ENCODE data around the gene HPCAL1. TPM values are rescaled to one million over a fixed set of nuclear protein-coding genes. Genes with fewer than 3 reads are reported as not detected.

HPCAL1 gene
- total and polyA plus RNA-seq, 2 of the 4 experiments (the other 2 are of a cell fraction), result 8.2 to 33.7 TPM

GRCh38 chr2:10344105-10345066, 41.7 kb downstream of the HPCAL1 start:
- no TSS peak for BruUV-seq (replicated peaks)
- no peak overlapping the region for H3K27ac ChIP-seq (ENCODE audit: insufficient read depth, low read length)
- in situ Hi-C loops (cut with MboI; ENCODE audit: low sequenced_read_pairs) (no loop called here), dilution Hi-C loops (cut with HindIII; ENCODE audit: low sequenced_read_pairs, unreplicated experiment) (no loop called here), intact Hi-C loops (cut with micrococcal nuclease) (no loop called here)
- no peak overlapping the region for H3K18ac ChIP-seq (ENCODE audit: low read depth, low read length)
- H2AK5ac ChIP-seq (ENCODE audit: low read depth, low read length), result no peak overlapping the region
- H3K4ac ChIP-seq (ENCODE audit: low read depth, low read length), result no peak overlapping the region; the same call in 1 of the 2 replicates
- no peak overlapping the region for H2BK20ac ChIP-seq (ENCODE audit: low read depth, low read length)
- no peak overlapping the region for H3K4me3 ChIP-seq (ENCODE audit: insufficient read depth, low read depth, low read length)
- DNase-seq, result peak; percentile 49
- TF ChIP-seq CEBPB (IDR thresholded peaks at IDR 0.05; ENCODE audit: low read depth, low read length) (peak; percentile 35; the same call in 1 of the 2 replicates), MAZ (IDR thresholded peaks at IDR 0.05; ENCODE audit: borderline replicate concordance, low read depth, low read length) (0 out of 2 replicates have a peak, but pooled peaks have one; percentile 16), RAD21 (IDR thresholded peaks at IDR 0.05; ENCODE audit: low read length) (no peak)
- H4K8ac ChIP-seq (ENCODE audit: low read depth in 2 of 2, low read length in 2 of 2), result no peak overlapping the region
- no peaks in the 10 kb centered on the region for H3K27me3 ChIP-seq (ENCODE audit: control insufficient read depth, insufficient read depth, low read length)
- no peaks in the 10 kb centered on the region for H3K9me3 ChIP-seq (ENCODE audit: control insufficient read depth, insufficient read depth, low read length)
- H3K14ac ChIP-seq (replicated peaks; ENCODE audit: low read depth, low read length), result no peak overlapping the region; the same call in 1 of the 2 replicates
- H2BK15ac ChIP-seq (ENCODE audit: low read depth, low read length), result no peak overlapping the region
- peaks cover 12 to 25% of the 10 kb centered on the region in 2 experiments for H3K79me1 ChIP-seq (ENCODE audit: low read depth in 1 of 2, low read length in 2 of 2)
- no peak overlapping the region for H2BK120ac ChIP-seq (ENCODE audit: low read depth, low read length)
- POLR2A ChIA-PET (ENCODE audit: unreplicated experiment), result no interaction called here
- H2AK9ac ChIP-seq (replicated peaks; ENCODE audit: low read depth, low read length, poor library complexity), result no peak overlapping the region
- H4K5ac ChIP-seq (ENCODE audit: low read depth, low read length), result no peak overlapping the region
- H2AFZ ChIP-seq (replicated peaks; ENCODE audit: low read length, poor library complexity), result no peak overlapping the region
- no peak overlapping the region for H2BK5ac ChIP-seq (ENCODE audit: low read depth, low read length, poor library complexity, severe bottlenecking)
- no peak overlapping the region for H4K91ac ChIP-seq (ENCODE audit: insufficient read depth, low read depth, low read length)
- H4K20me1 ChIP-seq (ENCODE audit: insufficient read depth, low read length), result peaks cover 22% of the 10 kb centered on the region; the same call in 1 of the 2 replicates
- H3K4me2 ChIP-seq (ENCODE audit: low read depth, low read length), result no peak overlapping the region
- peak overlapping the region; percentile 43; the same call in 1 of the 2 replicates for H3K23ac ChIP-seq (ENCODE audit: low read depth, low read length)
- CTCF ChIA-PET, result no interaction called here
- H3K36me3 ChIP-seq (ENCODE audit: control insufficient read depth, insufficient read depth, low read length), result no peaks in the 10 kb centered on the region
- WGBS, 2 experiments (ENCODE audit: extremely low coverage in 2 of 2, insufficient read length in 1 of 2), result 58% methylated on average over 8 of the region's 19 CpGs; no CpG with 5 or more reads in 1 of the 2 experiments
- peak; percentile 83 for ATAC-seq (ENCODE audit: low read depth)
- no peak overlapping the region for H3K56ac ChIP-seq (ENCODE audit: extremely low read depth, insufficient read depth, low read length)
- H3K9ac ChIP-seq (ENCODE audit: low read depth, low read length), result no peak overlapping the region
- H3K9me1 ChIP-seq (ENCODE audit: insufficient read depth, low read length), result peaks cover 8% of the 10 kb centered on the region; the same call in 1 of the 2 replicates
- H3K4me1 ChIP-seq (ENCODE audit: control insufficient read depth, insufficient read depth, low read length), result peaks cover 11% of the 10 kb centered on the region
